GM12873 (cell line): ENCODE measurements around the gene MAP3K20.

ENCODE experiments used
- TF ChIP-seq, protein P1 (sequence below): IDR thresholded peaks from 2 replicates; pipeline ENCODE4 v1.5.1; 2012; ENCODE audit warnings: low read depth, mild to moderate bottlenecking, moderate library complexity, low read length, control low read depth; ENCODE audit not compliant: insufficient read depth; ENCODE audit errors: missing control alignments

The MAP3K20 gene

DNA sequence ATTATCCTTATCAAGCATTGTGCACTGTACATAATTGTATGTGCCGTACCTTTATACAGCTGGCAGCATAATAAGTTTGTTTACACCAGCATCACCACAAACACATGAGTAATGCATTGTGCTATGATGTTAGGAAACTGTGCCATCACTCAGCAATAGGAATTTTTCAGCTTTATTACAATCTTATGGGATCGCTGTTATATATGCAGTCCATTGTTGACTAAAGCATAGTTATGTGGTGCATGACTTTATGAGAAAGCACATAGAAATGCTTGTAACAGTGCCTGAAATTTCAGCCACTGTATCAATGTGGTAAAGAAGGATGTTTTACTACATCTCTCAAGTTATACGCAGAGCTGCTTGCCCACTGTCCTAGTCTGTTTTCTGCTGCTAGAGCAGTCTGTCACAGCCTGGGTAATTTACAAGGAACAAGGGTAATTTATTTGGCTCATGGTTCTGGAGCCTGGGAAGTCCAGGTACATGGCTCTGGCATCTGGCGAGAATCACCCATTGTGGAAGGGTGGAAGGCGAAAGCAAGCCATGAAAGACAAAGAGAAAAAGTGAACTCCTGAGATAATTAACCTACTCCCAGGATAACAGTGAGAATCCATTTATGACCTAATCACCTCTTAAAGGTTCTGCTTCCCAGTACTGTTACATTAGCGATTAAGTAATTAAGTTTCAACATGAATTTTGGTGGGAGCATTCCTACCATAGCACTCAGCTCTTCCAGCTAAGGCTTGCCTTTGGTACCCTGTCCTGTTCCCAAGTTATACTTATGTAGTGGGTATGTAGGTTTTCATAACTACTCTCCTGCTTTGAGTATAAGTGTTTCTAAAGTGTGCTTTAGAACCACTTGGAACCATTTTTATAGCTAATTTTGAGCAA is 4.6 kb downstream of the MAP3K20 start:
- TF ChIP-seq, protein P1, sequence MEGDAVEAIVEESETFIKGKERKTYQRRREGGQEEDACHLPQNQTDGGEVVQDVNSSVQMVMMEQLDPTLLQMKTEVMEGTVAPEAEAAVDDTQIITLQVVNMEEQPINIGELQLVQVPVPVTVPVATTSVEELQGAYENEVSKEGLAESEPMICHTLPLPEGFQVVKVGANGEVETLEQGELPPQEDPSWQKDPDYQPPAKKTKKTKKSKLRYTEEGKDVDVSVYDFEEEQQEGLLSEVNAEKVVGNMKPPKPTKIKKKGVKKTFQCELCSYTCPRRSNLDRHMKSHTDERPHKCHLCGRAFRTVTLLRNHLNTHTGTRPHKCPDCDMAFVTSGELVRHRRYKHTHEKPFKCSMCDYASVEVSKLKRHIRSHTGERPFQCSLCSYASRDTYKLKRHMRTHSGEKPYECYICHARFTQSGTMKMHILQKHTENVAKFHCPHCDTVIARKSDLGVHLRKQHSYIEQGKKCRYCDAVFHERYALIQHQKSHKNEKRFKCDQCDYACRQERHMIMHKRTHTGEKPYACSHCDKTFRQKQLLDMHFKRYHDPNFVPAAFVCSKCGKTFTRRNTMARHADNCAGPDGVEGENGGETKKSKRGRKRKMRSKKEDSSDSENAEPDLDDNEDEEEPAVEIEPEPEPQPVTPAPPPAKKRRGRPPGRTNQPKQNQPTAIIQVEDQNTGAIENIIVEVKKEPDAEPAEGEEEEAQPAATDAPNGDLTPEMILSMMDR: no peak

DNA sequence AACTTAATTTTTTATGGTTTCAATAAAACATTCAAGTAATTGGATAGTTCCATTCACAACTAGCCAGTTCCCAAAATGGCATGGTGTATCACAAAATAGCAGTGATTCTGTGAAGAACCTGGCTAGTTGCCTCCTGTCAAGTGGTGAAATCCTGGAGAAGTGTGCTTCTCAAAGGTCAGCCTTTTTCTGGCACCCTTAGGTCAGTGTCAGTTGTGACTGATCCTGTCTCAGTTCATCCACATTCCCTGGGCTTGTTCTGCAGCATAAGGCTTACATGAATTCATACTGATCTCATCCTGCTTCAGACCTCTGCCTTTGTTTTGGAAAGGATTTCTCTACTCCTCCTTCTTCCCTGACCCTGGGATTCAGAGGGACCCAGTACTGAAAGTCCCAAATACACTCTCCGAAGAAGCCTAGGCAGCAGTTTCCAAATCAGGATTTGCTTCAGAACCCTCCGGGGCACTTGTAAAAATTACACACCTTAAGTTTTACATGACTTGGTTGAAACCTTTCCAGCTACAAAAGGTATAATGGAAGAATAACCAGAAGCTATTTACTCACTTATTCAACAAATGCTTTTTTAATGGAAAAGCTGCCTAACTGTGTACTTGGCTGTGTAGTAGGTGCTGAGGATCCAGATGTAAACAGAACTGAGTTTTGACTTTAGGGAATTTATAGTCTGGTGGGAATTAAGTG is 11.0 kb downstream of the MAP3K20 start:
- TF ChIP-seq, protein P1: no peak

DNA sequence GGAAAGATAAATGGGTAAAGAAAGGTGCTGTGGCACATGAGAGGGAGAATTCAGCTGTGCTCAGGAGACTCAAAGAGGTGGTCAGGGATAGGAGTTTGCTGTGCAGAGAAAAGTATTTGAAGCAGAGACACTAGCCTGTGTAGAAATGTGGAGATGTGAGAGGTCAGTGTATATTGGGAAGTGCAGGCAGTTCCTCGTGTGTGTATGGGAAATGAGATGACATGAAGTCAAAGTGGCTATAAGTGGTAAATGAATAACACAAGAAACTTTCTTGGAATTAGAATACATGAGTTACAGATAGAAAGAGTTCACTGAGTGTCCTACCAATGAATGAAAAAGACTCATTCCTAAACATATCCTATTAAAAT is 11.6 kb downstream of the MAP3K20 start:
- TF ChIP-seq, protein P1: no peak

DNA sequence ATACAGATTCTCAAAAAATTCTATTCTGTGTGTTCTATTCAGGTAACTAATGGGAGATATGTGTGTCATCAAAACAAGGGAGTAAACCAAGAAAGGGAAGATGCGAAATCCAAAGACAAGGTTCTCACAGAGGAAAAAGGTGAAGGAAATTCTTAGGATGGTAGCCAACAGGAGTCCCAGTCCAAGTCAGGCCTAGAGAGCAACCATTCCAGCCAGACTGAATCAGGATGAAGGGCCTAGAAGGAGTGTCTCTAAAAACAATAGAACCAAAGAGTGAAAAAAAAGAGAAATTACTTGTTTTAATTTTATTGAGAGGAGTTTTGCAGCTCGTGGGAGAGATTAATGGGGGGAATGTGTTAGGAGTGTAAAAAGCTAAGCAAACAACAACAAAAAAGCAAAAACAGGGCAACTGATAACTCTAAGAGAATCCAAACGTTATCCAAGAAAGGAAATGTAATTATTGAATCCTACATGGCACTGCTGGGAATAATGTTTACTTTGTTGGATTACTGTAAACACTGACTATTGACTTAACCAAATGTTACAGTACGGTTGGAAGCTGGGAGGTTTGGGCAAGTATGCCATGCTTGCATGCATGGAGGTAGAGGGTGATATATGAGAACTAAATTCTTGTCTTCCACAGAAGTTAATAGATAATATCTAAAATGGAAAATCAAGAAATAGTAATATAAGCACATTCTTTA is 12.3 kb downstream of the MAP3K20 start:
- TF ChIP-seq, protein P1: no peak

DNA sequence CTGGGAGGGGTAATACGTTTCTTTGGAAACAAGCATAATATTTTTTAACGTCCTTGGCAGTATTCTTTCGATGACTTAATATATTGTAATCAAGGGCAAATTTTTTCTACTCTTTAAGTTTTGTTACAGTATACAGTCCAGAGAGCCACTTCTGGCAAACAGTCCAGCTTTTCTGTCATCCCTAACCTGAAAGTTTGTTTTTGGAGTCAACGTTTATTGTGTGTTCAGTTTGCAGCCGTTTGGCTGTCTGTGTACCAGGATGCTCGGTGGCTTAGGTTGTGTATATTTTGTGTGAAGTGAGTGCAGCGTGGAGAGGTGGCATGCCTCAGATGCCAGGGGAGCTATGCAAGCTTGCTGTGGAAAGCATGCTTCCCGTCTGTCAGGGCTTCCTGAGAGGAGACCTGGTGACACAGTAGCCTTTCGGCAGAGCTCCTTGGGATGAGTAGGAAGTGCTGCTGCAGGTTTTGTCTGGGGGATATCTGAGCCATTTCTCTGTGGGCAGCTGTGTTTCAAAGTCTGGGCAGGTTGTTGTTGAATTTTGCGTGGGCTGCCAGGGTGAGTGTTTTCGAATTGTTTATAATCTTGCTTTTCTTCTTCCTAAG is 14.7 kb downstream of the MAP3K20 start:
- TF ChIP-seq, protein P1: no peak

DNA sequence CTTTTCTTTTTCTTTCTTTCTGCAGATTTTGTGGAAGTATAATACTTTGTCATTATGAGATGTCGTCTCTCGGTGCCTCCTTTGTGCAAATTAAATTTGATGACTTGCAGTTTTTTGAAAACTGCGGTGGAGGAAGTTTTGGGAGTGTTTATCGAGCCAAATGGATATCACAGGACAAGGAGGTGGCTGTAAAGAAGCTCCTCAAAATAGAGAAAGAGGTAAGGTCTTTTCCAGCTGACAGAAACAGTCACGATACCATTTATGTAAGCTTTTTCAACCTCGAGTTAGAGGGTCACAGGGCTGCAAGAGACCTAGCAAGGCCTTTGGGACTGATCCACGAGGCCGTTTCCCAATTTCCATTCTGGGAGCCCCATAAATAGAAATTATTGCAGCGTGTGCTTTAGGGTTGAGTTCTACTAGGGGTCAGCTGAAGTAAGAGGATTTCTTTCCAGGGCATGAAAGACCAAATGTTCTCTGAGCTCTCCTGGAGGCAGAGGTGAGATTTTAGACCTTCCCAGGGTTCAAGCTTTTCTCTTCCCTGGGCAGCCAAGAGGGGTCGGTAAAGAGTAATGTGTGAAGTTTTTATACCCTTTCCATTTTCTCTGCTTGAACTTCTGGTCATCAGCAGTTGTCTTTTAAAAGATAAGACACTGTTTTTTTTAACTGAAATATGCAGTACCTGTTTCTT is 15.5 kb downstream of the MAP3K20 start:
- TF ChIP-seq, protein P1: peak; percentile 31
